CMK (cell line): ENCODE data around the gene NSRP1.
"Not testable (repeated sequence)": the region's sequence is repeated elsewhere in the genome, so short reads cannot be mapped to it uniquely, and the experiment has no call there.

Experiments
- DNase-seq: peaks from one replicate; pipeline ENCODE4 v3.0.0-alpha.2; 2010; ENCODE audit warnings: low read depth

NSRP1 gene

DNA sequence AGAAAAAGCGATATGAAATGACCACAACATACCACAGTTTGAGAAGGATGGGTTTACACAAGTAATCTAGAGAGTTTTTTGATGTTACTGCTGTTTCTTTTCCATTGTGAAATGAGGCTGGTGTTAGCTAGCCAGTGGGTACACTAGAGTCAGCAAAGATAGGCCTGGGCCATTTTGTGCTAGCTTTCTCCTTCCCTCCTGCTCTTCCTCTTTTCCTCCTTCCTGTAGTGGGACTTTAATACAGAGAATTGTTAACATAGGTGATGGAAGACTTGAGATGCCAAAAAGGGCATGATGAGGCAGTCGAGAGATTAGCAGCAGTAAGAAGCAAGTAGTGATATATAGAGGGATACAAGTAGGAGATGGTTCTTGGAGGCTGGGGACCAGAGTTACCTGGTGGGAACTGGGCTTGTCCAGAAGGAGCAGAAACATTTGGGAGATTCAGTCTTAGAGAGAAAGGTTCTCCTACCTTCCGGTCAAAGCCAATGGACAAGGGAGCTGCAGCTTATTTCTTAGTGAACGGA, 7.7 kb downstream of the NSRP1 start:
- DNase-seq = no peak

DNA sequence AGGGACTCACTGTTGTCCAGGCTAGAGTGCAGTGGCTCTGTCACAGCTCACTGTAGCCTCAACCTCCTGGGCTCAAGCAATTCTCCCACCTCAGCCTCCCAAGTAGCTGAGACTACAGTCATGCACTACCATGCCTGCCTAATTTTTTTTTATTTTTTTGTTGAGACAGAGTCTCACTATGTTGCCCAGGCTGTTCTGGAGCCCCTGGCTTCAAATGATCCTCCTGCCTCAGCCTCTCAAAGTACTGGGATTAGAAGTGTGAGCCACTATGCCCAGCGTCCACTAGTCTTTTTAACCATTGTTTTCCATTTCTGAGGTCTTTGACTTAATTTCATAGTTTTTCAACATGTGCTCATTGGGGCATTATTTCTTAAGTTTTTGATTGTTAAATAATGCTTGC, 13.5 kb downstream of the NSRP1 start:
- no peak for DNase-seq

DNA sequence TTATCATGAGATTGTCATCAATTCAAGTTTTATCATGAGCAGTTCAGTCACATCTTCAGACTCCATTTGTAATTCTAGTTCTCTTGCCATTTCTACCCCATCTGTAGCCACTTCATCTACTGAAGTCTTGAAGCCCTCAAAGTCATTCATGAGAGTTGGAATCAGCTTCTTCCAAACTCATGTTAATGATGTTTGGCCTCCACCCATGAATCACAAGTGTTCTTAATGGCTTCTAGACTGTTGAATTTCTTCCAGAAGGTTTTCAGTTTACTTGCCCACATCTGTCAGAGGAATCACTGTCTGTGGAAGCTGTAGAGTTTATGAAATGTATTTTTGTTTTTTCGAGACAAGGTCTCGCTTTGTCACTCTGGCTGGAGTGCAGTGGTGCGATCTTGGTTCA, 16.0 kb downstream of the NSRP1 start:
- DNase-seq = no peak

GRCh38 chr17:30133197-30133596, 16.6 kb downstream of the NSRP1 start:
- no peak for DNase-seq

GRCh38 chr17:30134551-30134950, 17.9 kb downstream of the NSRP1 start:
- no peak for DNase-seq

DNA sequence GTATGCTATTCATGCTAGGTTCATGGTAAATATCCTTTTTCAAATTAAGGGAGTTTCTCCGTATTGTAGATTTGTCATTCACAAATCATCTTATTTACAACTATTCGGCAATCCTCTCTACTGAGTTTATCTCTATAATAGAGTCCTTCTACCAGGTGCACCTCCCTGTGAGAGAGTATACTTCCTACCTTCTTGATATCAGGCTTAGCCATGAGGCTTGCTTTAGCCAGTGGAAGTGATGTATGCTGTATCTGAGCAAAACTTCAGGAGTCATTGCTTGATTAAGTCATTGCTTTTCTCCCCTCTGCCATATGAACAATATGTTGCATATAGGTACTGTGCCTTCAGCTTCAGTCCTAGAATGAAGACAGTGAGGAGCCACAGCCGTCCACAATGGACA, 20.5 kb downstream of the NSRP1 start:
- DNase-seq = no peak

DNA sequence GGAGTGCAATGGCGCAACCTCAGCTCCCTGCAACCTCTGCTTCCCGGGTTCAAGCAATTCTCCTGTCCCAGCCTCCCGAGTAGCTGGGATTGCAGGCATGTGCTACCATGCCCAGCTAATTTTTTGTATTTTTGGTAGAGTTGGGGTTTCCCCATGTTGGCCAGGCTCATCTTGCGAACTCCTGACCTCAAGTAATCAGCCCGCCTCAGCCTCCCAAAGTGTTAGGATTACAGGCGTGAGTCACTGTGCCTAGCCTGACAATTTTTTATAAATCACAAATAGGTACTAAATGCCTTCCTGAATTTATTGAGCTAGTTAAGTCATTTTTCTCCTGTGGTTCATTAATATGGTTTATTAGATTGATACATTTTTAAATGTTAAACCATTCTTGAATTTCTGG, 31.2 kb downstream of the NSRP1 start:
- not testable (repeated sequence) for DNase-seq

DNA sequence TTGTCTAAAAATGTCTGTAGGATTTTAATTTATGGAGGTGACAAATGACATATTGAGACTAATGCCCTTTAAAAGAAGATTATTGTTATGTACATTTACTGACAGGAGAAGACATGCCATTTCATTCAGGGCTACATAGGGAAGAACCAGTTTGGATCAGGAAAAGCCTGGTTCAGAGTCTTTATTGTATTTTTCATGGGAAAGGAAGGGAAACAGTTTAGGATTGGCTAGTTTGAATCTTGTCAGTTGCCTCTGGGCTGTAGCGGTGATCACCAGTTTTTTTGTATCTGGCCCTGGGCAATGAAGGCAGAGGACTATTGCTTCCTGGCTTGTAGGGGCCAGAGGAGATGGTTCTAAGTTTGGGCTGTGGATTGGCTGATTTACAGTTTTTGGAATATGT, 31.8 kb downstream of the NSRP1 start:
- no peak for DNase-seq

DNA sequence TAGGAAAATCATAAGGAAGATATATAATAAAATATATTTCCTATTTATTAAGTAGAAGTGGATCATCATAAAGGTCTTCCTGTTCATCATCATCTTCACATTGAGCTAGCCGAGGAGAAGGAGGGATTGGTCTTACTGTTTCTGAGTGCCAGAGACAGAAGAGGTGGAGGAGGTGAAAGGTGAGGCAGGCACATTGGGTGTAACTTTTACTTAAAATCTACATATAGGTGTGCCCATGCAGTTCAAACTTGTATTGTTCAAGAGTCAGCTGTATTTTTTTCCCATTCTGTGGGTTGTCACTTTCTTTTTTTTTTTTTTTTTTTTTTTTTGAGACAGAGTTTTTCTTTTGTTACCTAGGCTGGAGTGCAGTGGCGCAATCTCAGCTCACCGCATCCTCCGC, 34.9 kb downstream of the NSRP1 start:
- DNase-seq = no peak

GRCh38 chr17:30153463-30153862, 36.8 kb downstream of the NSRP1 start:
- DNase-seq = no peak

GRCh38 chr17:30155389-30155788, 38.8 kb downstream of the NSRP1 start:
- DNase-seq = no peak

DNA sequence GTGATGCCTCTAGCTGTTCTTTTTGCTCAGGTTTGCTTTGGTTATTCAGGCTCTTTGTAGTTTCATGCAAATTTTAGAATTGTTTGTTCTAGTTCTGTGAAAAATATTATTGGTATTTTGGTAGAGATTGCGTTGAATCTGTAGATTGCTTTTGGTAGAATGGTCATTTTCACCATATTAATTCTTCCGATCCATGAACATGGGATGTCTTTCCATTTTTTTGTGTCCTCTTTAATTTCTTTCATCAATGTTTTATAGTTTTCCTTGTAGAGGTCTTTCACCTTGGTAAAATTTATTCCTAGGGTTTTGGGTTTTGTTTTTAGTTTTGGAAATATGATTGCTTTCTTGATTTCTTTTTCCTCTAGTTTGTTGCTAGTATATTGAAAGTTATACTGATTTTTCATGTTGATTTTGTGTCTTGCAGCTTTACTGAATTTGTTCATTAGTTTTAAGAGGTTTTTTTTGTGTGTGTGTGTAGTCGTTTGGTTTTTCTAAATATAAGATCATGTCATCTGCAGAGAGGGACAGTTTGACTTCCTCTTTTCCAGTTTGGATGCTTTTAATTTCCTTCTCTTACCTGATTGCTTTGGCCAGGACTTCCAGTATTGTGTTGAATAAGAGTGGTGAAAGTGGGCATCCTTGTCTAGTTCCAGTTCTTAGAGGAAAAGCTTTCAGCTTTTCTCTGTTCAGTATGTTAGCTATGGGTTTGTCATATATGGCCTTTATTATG, 42.4 kb downstream of the NSRP1 start:
- no peak for DNase-seq

GRCh38 chr17:30160419-30161172, 44.0 kb downstream of the NSRP1 start:
- DNase-seq = no peak

- DNase-seq = no peak
These were observed 45.0 kb downstream of the NSRP1 start for GRCh38 chr17:30161601-30162000.

GRCh38 chr17:30164531-30164930, 47.9 kb downstream of the NSRP1 start:
- no peak for DNase-seq

GRCh38 chr17:30165147-30165546, 48.5 kb downstream of the NSRP1 start:
- no peak for DNase-seq

GRCh38 chr17:30165960-30166359, 49.3 kb downstream of the NSRP1 start:
- DNase-seq = no peak

DNA sequence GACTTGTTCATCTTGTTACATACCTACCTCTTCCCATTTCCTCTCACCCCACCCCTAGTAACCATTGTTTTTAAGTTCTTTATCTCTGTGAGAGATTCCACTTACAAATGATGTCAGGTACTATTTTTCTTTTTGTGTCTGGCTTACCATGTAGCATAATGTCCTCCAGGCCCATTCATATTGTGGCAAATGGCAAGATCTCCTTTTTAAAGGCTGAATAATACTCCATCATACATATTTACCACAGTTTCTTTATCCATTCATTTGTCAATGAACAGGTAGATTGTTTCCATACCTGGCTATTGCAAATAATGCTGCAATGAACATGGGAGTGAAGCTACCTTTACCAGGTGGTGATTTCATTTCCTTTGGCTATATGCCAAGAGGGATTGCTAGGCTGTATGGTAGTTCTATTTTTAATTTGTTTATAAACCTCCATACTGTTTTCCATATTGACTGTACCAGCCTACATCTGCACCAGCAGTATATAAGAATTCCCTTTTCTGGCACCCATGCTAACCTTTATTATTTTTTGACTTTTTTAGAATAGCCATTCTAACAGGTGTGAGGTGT, 53.9 kb downstream of the NSRP1 start:
- DNase-seq = no peak

DNA sequence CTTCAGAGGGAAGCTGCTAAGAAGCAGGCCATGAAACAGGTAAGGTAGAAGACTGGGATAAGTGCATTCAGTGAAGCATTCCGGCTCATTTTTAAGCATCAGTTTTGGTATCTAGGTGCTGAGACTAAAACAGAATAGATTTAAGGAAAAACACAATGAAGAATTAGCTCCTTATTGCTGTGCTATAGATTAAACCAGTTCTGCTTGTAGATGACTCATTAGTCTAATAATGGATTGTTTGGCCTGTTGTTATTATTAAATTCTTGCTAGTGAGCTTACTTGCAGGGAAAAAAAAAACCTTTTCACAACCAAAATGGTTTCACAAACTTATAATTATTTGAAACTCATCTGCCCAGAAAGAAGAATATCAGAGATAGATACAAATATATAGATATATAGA, 55.9 kb downstream of the NSRP1 start:
- no peak for DNase-seq

DNA sequence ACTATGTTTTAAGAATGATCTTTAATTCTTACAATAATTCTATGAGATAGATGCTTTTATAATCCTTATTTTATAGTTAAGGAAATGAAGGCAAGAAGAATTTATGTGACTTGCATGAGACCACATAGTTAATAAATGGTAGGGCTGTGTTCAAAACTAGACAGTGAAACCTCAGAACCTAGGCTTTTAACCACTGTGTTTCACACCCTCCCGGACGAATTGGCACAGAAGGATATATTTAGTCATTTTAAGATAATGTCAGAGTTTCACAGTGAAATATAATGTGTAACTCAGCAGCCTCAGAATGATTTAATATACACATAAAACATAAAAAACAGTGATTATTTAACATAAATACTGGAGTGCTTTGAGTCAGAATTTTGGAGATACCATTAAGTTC, 57.0 kb downstream of the NSRP1 start:
- DNase-seq = no peak

- DNase-seq = no peak
These were observed 57.9 kb downstream of the NSRP1 start for GRCh38 chr17:30174556-30174955.

DNA sequence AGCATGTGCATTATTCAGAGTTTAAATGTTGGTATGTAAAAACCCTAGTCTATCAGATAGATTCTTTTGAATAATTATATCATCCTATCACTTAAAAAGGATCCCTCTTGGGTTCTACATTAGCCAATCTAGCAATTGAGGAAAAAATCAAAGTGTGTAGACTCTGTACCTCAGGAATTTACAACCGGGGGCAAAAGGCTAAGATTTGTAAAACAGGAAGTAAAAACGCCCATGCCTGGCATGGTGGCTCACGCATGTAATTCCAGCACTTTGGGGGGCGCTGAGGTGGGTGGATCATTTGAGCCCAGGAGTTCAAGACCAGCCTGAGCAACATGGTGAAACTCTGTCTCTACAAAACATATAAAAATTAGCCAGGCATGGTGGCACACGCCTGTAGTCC, 60.2 kb downstream of the NSRP1 start:
- no peak for DNase-seq

DNA sequence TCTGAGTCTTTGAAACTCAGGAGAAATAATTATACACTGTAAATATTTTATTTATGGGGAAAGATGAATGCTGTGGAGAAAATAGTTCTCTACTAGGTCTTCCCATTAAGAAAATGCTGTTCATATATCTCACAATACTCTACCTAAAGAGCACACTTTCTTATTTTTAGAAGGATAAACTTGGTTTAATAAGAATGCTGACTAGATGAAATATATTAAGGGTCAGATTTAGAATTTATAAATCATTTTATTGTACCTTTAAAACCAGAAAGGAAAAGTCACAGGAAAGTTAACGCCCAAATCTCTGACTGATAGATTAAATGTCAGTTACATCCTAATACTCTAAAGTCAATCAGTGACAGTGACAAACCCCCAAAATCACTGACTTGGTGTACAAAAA, 70.1 kb downstream of the NSRP1 start:
- DNase-seq = no peak
